K562 (cell line): Measurements from ENCODE around the gene HPS1. TPM values are rescaled to one million over a fixed set of nuclear protein-coding genes. Genes with fewer than 3 reads are reported as not detected.

Experiments used
- ARHGAP35 ChIP-seq: fragments of 450-650 bp; IDR thresholded peaks from 2 replicates; pipeline ENCODE4 v1.6.1; 2018; ENCODE audit not compliant: partially characterized antibody
- ARID2 ChIP-seq: fragments of 450-650 bp; IDR thresholded peaks from 2 replicates; pipeline ENCODE4 v1.6.1; 2017; ENCODE audit warnings: antibody characterized with exemption, mild to moderate bottlenecking
- BRD4 ChIP-seq: fragments of 200-600 bp; sonication (generic); IDR thresholded peaks from 2 replicates; pipeline ENCODE4 v1.6.1; 2017; ENCODE audit warnings: inconsistent platforms
- C11orf30 ChIP-seq: fragments of 450-650 bp; IDR thresholded peaks from 2 replicates; pipeline ENCODE4 v1.6.1; 2016; ENCODE audit warnings: low read depth, mild to moderate bottlenecking
- CEBPB ChIP-seq: fragments of 450-650 bp; IDR thresholded peaks from 2 replicates; pipeline ENCODE4 v1.6.1; 2016; ENCODE audit warnings: missing genetic modification characterization, missing compliant biosample characterization
- CHCHD3 ChIP-seq: fragments of 250-450 bp; sonication (Bioruptor Pico); IDR thresholded peaks from 2 replicates; pipeline ENCODE4 v2.1.2; 2022; ENCODE audit warnings: mild to moderate bottlenecking
- DNMT1 ChIP-seq: fragments of 450-650 bp; IDR thresholded peaks from 2 replicates; pipeline ENCODE4 v1.6.1; 2016; ENCODE audit warnings: antibody characterized with exemption, mild to moderate bottlenecking
- ELF4 ChIP-seq: fragments of 450-650 bp; formaldehyde crosslinking; IDR thresholded peaks from 2 replicates; pipeline ENCODE4 v1.4.0; 2022; ENCODE audit warnings: missing genetic modification characterization
- ETS2 ChIP-seq: IDR thresholded peaks from 2 replicates; pipeline ENCODE4 v1.6.1; 2016; ENCODE audit warnings: borderline replicate concordance, missing genetic modification characterization, mild to moderate bottlenecking, moderate library complexity, missing compliant biosample characterization; ENCODE audit not compliant: poor library complexity, severe bottlenecking
- HMGN3 ChIP-seq: IDR thresholded peaks from 2 replicates; pipeline ENCODE4 v1.6.1; 2011; ENCODE audit warnings: borderline replicate concordance, low read depth, mild to moderate bottlenecking, mixed read lengths, low read length; ENCODE audit not compliant: insufficient read length; ENCODE audit errors: extremely low read depth
- IRF2 ChIP-seq: sonication (generic); formaldehyde crosslinking; IDR thresholded peaks from 2 replicates; pipeline ENCODE4 v1.8.1; 2022; ENCODE audit warnings: mild to moderate bottlenecking, missing genetic modification reagents
- KAT2B ChIP-seq: IDR thresholded peaks from one replicate; pipeline ENCODE4 v1.6.1; 2012; ENCODE audit warnings: low read depth, mild to moderate bottlenecking, control low read depth, inconsistent platforms, low read length, moderate library complexity
- KDM1A ChIP-seq, 2 experiments: fragments of 450-650 bp; IDR thresholded peaks; 2 replicates each; pipeline ENCODE4 v1.6.1; 2016; ENCODE audit warnings: mild to moderate bottlenecking in 2 of 2
- KLF16 ChIP-seq: IDR thresholded peaks from 2 replicates; pipeline ENCODE4 v1.6.1; 2016; ENCODE audit warnings: antibody characterized with exemption
- MTF1 ChIP-seq: fragments of 250-450 bp; sonication (Bioruptor Pico); IDR thresholded peaks from 2 replicates; pipeline ENCODE4 v1.9.0; 2021; ENCODE audit warnings: moderate library complexity, mild to moderate bottlenecking, inconsistent platforms, borderline replicate concordance
- MYC ChIP-seq, 2 experiments: fragments of 250-450 bp in 1 of 2; sonication (Bioruptor Pico) in 1 of 2; IDR thresholded peaks; 2 replicates each; pipeline versions ENCODE4 v1.5.1 to v1.6.1; 2012 to 2021; ENCODE audit warnings: low read depth in 2 of 2, borderline replicate concordance in 1 of 2, improper control_type of control experiment in 1 of 2, low read length in 1 of 2, mild to moderate bottlenecking in 1 of 2, moderate library complexity in 1 of 2
- NFATC3 ChIP-seq: fragments of 450-650 bp; IDR thresholded peaks from 2 replicates; pipeline ENCODE4 v1.6.1; 2017; ENCODE audit warnings: mild to moderate bottlenecking
- NFXL1 ChIP-seq: fragments of 450-650 bp; formaldehyde crosslinking; IDR thresholded peaks from 2 replicates; pipeline ENCODE4 v1.4.0; 2021; ENCODE audit warnings: mild to moderate bottlenecking
- NR3C1 ChIP-seq: sonication (generic); formaldehyde crosslinking; IDR thresholded peaks from 2 replicates; pipeline ENCODE4 v1.8.1; 2022; ENCODE audit warnings: missing genetic modification reagents
- NR4A1 ChIP-seq, 2 experiments: fragments of 250-450 bp in 1 of 2; fragments of 450-650 bp in 1 of 2; sonication (Bioruptor Pico) in 1 of 2; IDR thresholded peaks; 2 replicates each; pipeline versions ENCODE4 v1.4.0 to v1.6.1; 2016 to 2020; ENCODE audit warnings: mild to moderate bottlenecking in 2 of 2, missing compliant biosample characterization in 1 of 2, missing genetic modification characterization in 1 of 2, moderate library complexity in 1 of 2
- PHF20 ChIP-seq: fragments of 450-650 bp; IDR thresholded peaks from 2 replicates; pipeline ENCODE4 v1.6.1; 2018; ENCODE audit not compliant: partially characterized antibody
- POLR2B ChIP-seq: fragments of 450-650 bp; IDR thresholded peaks from 2 replicates; pipeline ENCODE4 v1.6.1; 2018; ENCODE audit warnings: low read depth; ENCODE audit not compliant: partially characterized antibody
- TFAP4 ChIP-seq: sonication (generic); formaldehyde crosslinking; IDR thresholded peaks from 2 replicates; pipeline ENCODE4 v1.8.0; 2022; ENCODE audit warnings: missing genetic modification reagents, mild to moderate bottlenecking, moderate library complexity, borderline replicate concordance
- ZBTB17 ChIP-seq: fragments of 450-650 bp; formaldehyde crosslinking; IDR thresholded peaks from 2 replicates; pipeline ENCODE4 v1.4.0; 2020; ENCODE audit warnings: mild to moderate bottlenecking
- ZNF174 ChIP-seq: fragments of 250-450 bp; sonication (Bioruptor Pico); IDR thresholded peaks from 2 replicates; pipeline ENCODE4 v1.4.0; 2020; ENCODE audit warnings: mild to moderate bottlenecking
- ZNF507 ChIP-seq: conservative IDR thresholded peaks from 2 replicates; pipeline ENCODE4 v1.6.1; 2017; ENCODE audit warnings: missing genetic modification characterization, missing compliant biosample characterization
- ZNF589 ChIP-seq: fragments of 200-800 bp; sonication (Bioruptor generic); IDR thresholded peaks from 2 replicates; pipeline ENCODE4 v1.6.1; 2016; ENCODE audit warnings: low read depth, missing genetic modification characterization, missing compliant biosample characterization
- ZNF668 ChIP-seq: fragments of 250-450 bp; sonication (Bioruptor Pico); IDR thresholded peaks from 2 replicates; pipeline ENCODE4 v1.8.0; 2022; ENCODE audit warnings: mild to moderate bottlenecking, inconsistent platforms
- ZNF699 ChIP-seq: fragments of 250-450 bp; sonication (Bioruptor Pico); IDR thresholded peaks from 2 replicates; pipeline ENCODE4 v1.8.0; 2021; ENCODE audit warnings: mild to moderate bottlenecking, moderate library complexity; ENCODE audit not compliant: insufficient replicate concordance
- ZNF79 ChIP-seq: fragments of 250-450 bp; sonication (Bioruptor Pico); IDR thresholded peaks from 2 replicates; pipeline ENCODE4 v1.4.0; 2020; ENCODE audit warnings: low read depth, mild to moderate bottlenecking, moderate library complexity
- polyA plus RNA-seq, 8 experiments: library from polyadenylated mRNA; depleted of rRNA in 4 of 8; stranded (reverse) in 5 of 8; unstranded in 3 of 8; fragments of >200 nt; fragmentation: Nextera tagmentation in 2 of 8; fragmentation: Illumina TruSeq in 1 of 8; extraction: Ambion mirVana in 2 of 8; extraction: Trizol in 1 of 8; gene quantifications; 2 replicates each; pipeline versions ENCODE4 v1.2.1 to v1.2.3, GENCODE V29; 2011 to 2014; ENCODE audit warnings: inconsistent platforms in 1 of 8, missing spikeins in 1 of 8
- total RNA-seq, 7 experiments: library from RNA; depleted of rRNA in 6 of 7; stranded (reverse); fragments of >200 nt in 6 of 7; fragmentation: Illumina TruSeq in 2 of 7; extraction: Trizol in 2 of 7; gene quantifications; 2 replicates each; pipeline versions ENCODE4 v1.2.1 to v1.2.3, GENCODE V29; 2011 to 2021; ENCODE audit warnings: low replicate concordance in 1 of 7
- TF ChIP-seq, protein P1 (sequence below): fragments of 450-650 bp; formaldehyde crosslinking; IDR thresholded peaks from 2 replicates; pipeline ENCODE4 v1.4.0; 2020; ENCODE audit warnings: mild to moderate bottlenecking, moderate library complexity

The HPS1 gene
- total and polyA plus RNA-seq, 9 of the 15 experiments (the other 6 are each of a cell fraction or from before 2014, with no cell fraction given): 18.1 to 43.6 (median 26.3) TPM

GRCh38 chr10:98463016-98463415 lies 16.3 kb upstream of the HPS1 start (continued):
- TF ChIP-seq MYC (IDR thresholded peaks at IDR 0.05; ENCODE audit: low read depth, low read length): no peak
- no peak for TF ChIP-seq MYC (CRISPR knock-in tag; IDR thresholded peaks at IDR 0.05; ENCODE audit: borderline replicate concordance, low read depth)
- TF ChIP-seq NR3C1 (CRISPR knock-in tag): no peak
- TF ChIP-seq ZNF699 (CRISPR knock-in tag): no peak
- TF ChIP-seq ZNF589: no peak
- TF ChIP-seq CEBPB: no peak
- no peak for TF ChIP-seq NFXL1 (CRISPR knock-in tag)
- TF ChIP-seq, protein P1, sequence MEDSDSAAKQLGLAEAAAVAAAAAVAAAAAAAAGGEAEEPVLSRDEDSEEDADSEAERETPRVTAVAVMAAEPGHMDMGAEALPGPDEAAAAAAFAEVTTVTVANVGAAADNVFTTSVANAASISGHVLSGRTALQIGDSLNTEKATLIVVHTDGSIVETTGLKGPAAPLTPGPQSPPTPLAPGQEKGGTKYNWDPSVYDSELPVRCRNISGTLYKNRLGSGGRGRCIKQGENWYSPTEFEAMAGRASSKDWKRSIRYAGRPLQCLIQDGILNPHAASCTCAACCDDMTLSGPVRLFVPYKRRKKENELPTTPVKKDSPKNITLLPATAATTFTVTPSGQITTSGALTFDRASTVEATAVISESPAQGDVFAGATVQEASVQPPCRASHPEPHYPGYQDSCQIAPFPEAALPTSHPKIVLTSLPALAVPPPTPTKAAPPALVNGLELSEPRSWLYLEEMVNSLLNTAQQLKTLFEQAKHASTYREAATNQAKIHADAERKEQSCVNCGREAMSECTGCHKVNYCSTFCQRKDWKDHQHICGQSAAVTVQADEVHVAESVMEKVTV (CRISPR knock-in tag): no peak
- peak; percentile 53 to 57; a peak in 2 of 4 replicates for TF ChIP-seq KDM1A (IDR thresholded peaks at IDR 0.05)
- no peak for TF ChIP-seq ZNF507 (tag)
- TF ChIP-seq ARHGAP35: no peak
- TF ChIP-seq NR4A1 (CRISPR knock-in tag; IDR thresholded peaks at IDR 0.05): no peak
- no peak for TF ChIP-seq NR4A1 (tag; IDR thresholded peaks at IDR 0.05)
- TF ChIP-seq ZNF79: no peak
- peak; percentile 85 for TF ChIP-seq KLF16
- no peak for TF ChIP-seq ZBTB17 (CRISPR knock-in tag)
- no peak for TF ChIP-seq ETS2 (tag)
- TF ChIP-seq CHCHD3: no peak
- TF ChIP-seq POLR2B: no peak
- TF ChIP-seq ZNF174 (CRISPR knock-in tag): no peak
- no peak for TF ChIP-seq HMGN3
- no peak for TF ChIP-seq C11orf30
- TF ChIP-seq PHF20: no peak
- TF ChIP-seq MTF1: no peak
- no peak for TF ChIP-seq ZNF668 (CRISPR knock-in tag)
- TF ChIP-seq BRD4: no peak
- TF ChIP-seq ELF4 (CRISPR knock-in tag): no peak
- no peak for TF ChIP-seq KAT2B
- no peak for TF ChIP-seq ARID2
- TF ChIP-seq TFAP4 (CRISPR knock-in tag): no peak
- no peak for TF ChIP-seq IRF2 (CRISPR knock-in tag)
- no peak for TF ChIP-seq DNMT1
- TF ChIP-seq NFATC3: no peak
